ENCODE results near the gene CCDC80. TPM values are rescaled to one million over a fixed set of nuclear protein-coding genes. Genes with fewer than 3 reads are reported as not detected.

CCDC80 gene
- total RNA-seq, 1 experiment from 2014 or later, result 19.4 TPM

GRCh38 chr3:112627419-112627818, 13.5 kb downstream of the CCDC80 start:
- Mint-ChIP-seq H3K36me3 (ENCODE audit: insufficient read depth, unreplicated experiment) (no peaks in the 10 kb centered on the region), H3K27me3 (ENCODE audit: insufficient read depth, unreplicated experiment) (no peaks in the 10 kb centered on the region), H3K27ac (ENCODE audit: low read depth, unreplicated experiment) (no peak overlapping the region), H3K4me3 (ENCODE audit: unreplicated experiment) (no peak overlapping the region), H3K9me3 (ENCODE audit: unreplicated experiment) (no peaks in the 10 kb centered on the region), H3K4me1 (ENCODE audit: insufficient read depth, unreplicated experiment) (peaks cover 6% of the 10 kb centered on the region)
- intact Hi-C loops (cut with micrococcal nuclease), result no loop called here
- POLR2A ChIA-PET, result interaction anchor here (0.6 to 0.9 kb wide), 2 partner anchors 12 to 14 kb away, joined by 3 read pairs; no protein-coding TSS in a partner anchor
- CTCF ChIA-PET, result interaction anchor here (0.8 to 1.1 kb wide), 3 partner anchors 45 to 351 kb away, joined by 3 read pairs; no protein-coding TSS in a partner anchor
- DNase-seq (ENCODE audit: unreplicated experiment), result no peak
- no TSS peak for BruUV-seq (replicated peaks)
- TF ChIP-seq CTCF (IDR thresholded peaks at IDR 0.05; ENCODE audit: unreplicated experiment), result no peak

- H3K4me1 Mint-ChIP-seq (ENCODE audit: insufficient read depth, unreplicated experiment), result peaks cover 6% of the 10 kb centered on the region
- DNase-seq (ENCODE audit: unreplicated experiment), result peak; percentile 50
- no TSS peak for BruUV-seq (replicated peaks)
- no peaks in the 10 kb centered on the region for H3K27me3 Mint-ChIP-seq (ENCODE audit: insufficient read depth, unreplicated experiment)
- intact Hi-C loops (cut with micrococcal nuclease), result no loop called here
- CTCF ChIA-PET, result interaction anchor here (0.6 to 1.3 kb wide), 3 partner anchors 11 to 191 kb away, joined by 3 to 4 read pairs (median 3); no protein-coding TSS in a partner anchor
- no peaks in the 10 kb centered on the region for H3K9me3 Mint-ChIP-seq (ENCODE audit: unreplicated experiment)
- no peak overlapping the region for H3K4me3 Mint-ChIP-seq (ENCODE audit: unreplicated experiment)
- no peak overlapping the region for H3K27ac Mint-ChIP-seq (ENCODE audit: low read depth, unreplicated experiment)
- no peak for TF ChIP-seq CTCF (IDR thresholded peaks at IDR 0.05; ENCODE audit: unreplicated experiment)
- POLR2A ChIA-PET, result no interaction called here
- H3K36me3 Mint-ChIP-seq (ENCODE audit: insufficient read depth, unreplicated experiment), result no peaks in the 10 kb centered on the region
Measured at GRCh38 chr3:112623717-112624116, 17.2 kb downstream of the CCDC80 start.

GRCh38 chr3:112623213-112623612, 17.7 kb downstream of the CCDC80 start:
- no TSS peak for BruUV-seq (replicated peaks)
- H3K4me3 Mint-ChIP-seq (ENCODE audit: unreplicated experiment), result no peak overlapping the region
- no peak for DNase-seq (ENCODE audit: unreplicated experiment)
- no peak for TF ChIP-seq CTCF (IDR thresholded peaks at IDR 0.05; ENCODE audit: unreplicated experiment)
- intact Hi-C loops (cut with micrococcal nuclease), result no loop called here
- ChIA-PET POLR2A (no interaction called here), CTCF (interaction anchor here (0.6 to 1.4 kb wide), 6 partner anchors 11 to 1893 kb away, joined by 3 to 4 read pairs (median 3); partner anchors contain the start of genes ATG3 and SLC35A5)
- H3K36me3 Mint-ChIP-seq (ENCODE audit: insufficient read depth, unreplicated experiment), result no peaks in the 10 kb centered on the region
- H3K27ac Mint-ChIP-seq (ENCODE audit: low read depth, unreplicated experiment), result no peak overlapping the region
- no peaks in the 10 kb centered on the region for H3K27me3 Mint-ChIP-seq (ENCODE audit: insufficient read depth, unreplicated experiment)
- H3K9me3 Mint-ChIP-seq (ENCODE audit: unreplicated experiment), result no peaks in the 10 kb centered on the region
- H3K4me1 Mint-ChIP-seq (ENCODE audit: insufficient read depth, unreplicated experiment), result peaks cover 6% of the 10 kb centered on the region

GRCh38 chr3:112619295-112619694, 21.6 kb downstream of the CCDC80 start:
- Mint-ChIP-seq H3K9me3 (ENCODE audit: unreplicated experiment) (no peaks in the 10 kb centered on the region), H3K4me1 (ENCODE audit: insufficient read depth, unreplicated experiment) (no peaks in the 10 kb centered on the region), H3K4me3 (ENCODE audit: unreplicated experiment) (no peak overlapping the region), H3K27me3 (ENCODE audit: insufficient read depth, unreplicated experiment) (no peaks in the 10 kb centered on the region), H3K27ac (ENCODE audit: low read depth, unreplicated experiment) (no peak overlapping the region), H3K36me3 (ENCODE audit: insufficient read depth, unreplicated experiment) (peaks cover 6% of the 10 kb centered on the region)
- ChIA-PET CTCF (interaction anchor here (0.6 to 3.4 kb wide), 3 partner anchors 21 to 84 kb away, joined by 4 to 14 read pairs (median 4); no protein-coding TSS in a partner anchor), POLR2A (interaction anchor here (1.6 kb wide), 1 partner anchor 14 kb away, joined by 4 read pairs; no protein-coding TSS in a partner anchor)
- peak; percentile 42 for DNase-seq (ENCODE audit: unreplicated experiment)
- TF ChIP-seq CTCF (IDR thresholded peaks at IDR 0.05; ENCODE audit: unreplicated experiment), result no peak
- no TSS peak for BruUV-seq (replicated peaks)
- intact Hi-C loops (cut with micrococcal nuclease), result no loop called here
